Right atrium auricular region (tissue), 2 donors: ENCODE data around the gene CCT5. TPM values are rescaled to one million over a fixed set of nuclear protein-coding genes. Genes with fewer than 3 reads are reported as not detected.

Experiments
- DNase-seq: peaks from one replicate; pipeline ENCODE4 v3.0.0-alpha.2; 2019; ENCODE audit warnings: low spot score
- H3K27ac ChIP-seq, 2 donors: fragments of 200-600 bp; sonication (generic); 1 replicate in 1 of 2; 2 replicates in 1 of 2; pipeline ENCODE4 v1.5.1; 2016 to 2019
- H3K27me3 ChIP-seq, 2 donors: fragments of 200-600 bp; sonication (generic); one replicate each; pipeline versions ENCODE4 v1.5.1 to v1.6.0; 2017 to 2019
- H3K36me3 ChIP-seq: fragments of 200-600 bp; sonication (generic); one replicate; pipeline ENCODE4 v1.5.1; 2016
- H3K4me1 ChIP-seq, 2 donors: fragments of 200-600 bp; sonication (generic); one replicate each; pipeline versions ENCODE4 v1.5.1 to v1.6.0; 2017 to 2019
- H3K4me3 ChIP-seq, 2 donors: fragments of 200-600 bp; sonication (generic); 1 replicate in 1 of 2; 2 replicates in 1 of 2; pipeline ENCODE4 v1.5.1; 2017 to 2019; ENCODE audit warnings: mild to moderate bottlenecking in 1 of 2, moderate library complexity in 1 of 2
- H3K9me3 ChIP-seq, 2 donors: fragments of 200-600 bp; sonication (generic); one replicate each; pipeline ENCODE4 v1.5.1; 2019
- total RNA-seq, 2 donors: library from RNA; depleted of rRNA; stranded (reverse); fragments of >200 nt; gene quantifications; one replicate each; pipeline ENCODE4 v1.1.0, GENCODE V29; 2016
- TF ChIP-seq, protein P1 (sequence below), 2 donors: fragments of 200-600 bp; sonication (generic); IDR thresholded peaks; one replicate each; pipeline ENCODE4 v1.5.1; 2019; ENCODE audit warnings: antibody characterized with exemption in 2 of 2

Gene CCT5
- total RNA-seq, 2 donors from 2014 or later = 88.4 to 140 TPM

DNA sequence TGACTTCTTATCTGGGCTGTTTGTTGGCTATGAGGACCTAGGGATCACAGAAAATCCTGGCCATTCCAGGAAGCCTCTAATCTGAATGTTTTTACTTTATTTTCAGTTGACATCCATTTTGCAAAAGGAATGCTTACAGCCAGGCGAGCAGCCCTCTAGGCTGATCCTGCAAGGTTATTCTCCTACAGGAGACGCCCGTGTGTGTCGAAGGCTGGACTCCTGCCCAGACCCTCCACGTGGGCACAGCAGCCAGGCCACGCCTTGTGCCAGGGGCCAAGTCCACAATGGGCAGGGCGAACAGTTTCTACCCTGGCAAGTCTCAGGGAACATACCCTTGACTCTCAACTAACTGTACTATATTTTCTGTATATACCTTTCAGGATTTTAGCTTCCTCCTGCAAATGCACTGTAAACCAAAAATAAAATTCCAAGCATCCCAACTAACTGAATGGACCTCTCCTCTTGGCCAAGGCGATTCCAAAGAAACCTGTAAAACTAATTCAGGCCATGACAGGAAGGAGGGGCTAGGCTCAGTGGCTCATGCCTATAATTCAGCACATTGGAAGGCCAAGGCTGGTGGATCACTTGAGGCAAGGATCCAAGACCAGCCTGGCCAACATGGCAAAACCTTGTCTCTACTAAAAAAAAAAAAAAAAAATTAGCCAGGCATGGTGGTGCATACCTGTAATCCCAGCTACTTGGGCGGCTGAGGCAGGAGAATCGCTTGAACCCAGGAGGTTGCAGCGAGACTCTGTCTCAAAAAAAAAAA is 51.9 kb downstream of the CCT5 start:
- TF ChIP-seq, protein P1, sequence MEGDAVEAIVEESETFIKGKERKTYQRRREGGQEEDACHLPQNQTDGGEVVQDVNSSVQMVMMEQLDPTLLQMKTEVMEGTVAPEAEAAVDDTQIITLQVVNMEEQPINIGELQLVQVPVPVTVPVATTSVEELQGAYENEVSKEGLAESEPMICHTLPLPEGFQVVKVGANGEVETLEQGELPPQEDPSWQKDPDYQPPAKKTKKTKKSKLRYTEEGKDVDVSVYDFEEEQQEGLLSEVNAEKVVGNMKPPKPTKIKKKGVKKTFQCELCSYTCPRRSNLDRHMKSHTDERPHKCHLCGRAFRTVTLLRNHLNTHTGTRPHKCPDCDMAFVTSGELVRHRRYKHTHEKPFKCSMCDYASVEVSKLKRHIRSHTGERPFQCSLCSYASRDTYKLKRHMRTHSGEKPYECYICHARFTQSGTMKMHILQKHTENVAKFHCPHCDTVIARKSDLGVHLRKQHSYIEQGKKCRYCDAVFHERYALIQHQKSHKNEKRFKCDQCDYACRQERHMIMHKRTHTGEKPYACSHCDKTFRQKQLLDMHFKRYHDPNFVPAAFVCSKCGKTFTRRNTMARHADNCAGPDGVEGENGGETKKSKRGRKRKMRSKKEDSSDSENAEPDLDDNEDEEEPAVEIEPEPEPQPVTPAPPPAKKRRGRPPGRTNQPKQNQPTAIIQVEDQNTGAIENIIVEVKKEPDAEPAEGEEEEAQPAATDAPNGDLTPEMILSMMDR (IDR thresholded peaks at IDR 0.05) = no peak
- H3K27ac ChIP-seq = peak overlapping the region; percentile 69 to 81
- no peaks in the 10 kb centered on the region for H3K9me3 ChIP-seq
- H3K36me3 ChIP-seq = no peaks in the 10 kb centered on the region
- DNase-seq = peak; percentile 67
- H3K4me1 ChIP-seq = peaks cover 0 to 17% of the 10 kb centered on the region in 2 donors
- H3K4me3 ChIP-seq = peak overlapping the region; percentile 21 to 35
- H3K27me3 ChIP-seq = no peaks in the 10 kb centered on the region

DNA sequence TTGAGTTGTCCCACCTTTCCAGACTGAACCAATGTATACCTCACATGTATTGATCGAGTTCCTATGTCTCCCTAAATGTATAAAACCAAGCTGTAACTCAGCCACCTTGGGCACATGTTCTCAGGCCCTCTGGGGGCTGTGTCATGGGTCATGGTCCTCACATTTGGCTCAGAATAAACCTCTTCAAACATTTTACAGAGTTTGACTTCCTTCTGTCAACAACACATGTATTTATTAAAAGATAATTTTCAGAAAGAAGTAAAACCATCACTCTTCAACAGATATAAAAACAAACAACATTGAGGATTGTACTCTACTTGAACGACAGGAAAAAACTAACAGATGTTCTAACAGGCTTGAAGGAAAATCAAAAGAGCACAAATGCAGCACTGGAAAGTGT is 53.1 kb downstream of the CCT5 start:
- peaks cover 0 to 19% of the 10 kb centered on the region in 2 donors for H3K4me1 ChIP-seq
- H3K27ac ChIP-seq = peak overlapping the region; percentile 60 to 81
- TF ChIP-seq, protein P1 (IDR thresholded peaks at IDR 0.05) = no peak
- no peaks in the 10 kb centered on the region for H3K36me3 ChIP-seq
- H3K9me3 ChIP-seq = no peaks in the 10 kb centered on the region
- DNase-seq = no peak
- H3K4me3 ChIP-seq = no peak overlapping the region
- no peaks in the 10 kb centered on the region for H3K27me3 ChIP-seq

DNA sequence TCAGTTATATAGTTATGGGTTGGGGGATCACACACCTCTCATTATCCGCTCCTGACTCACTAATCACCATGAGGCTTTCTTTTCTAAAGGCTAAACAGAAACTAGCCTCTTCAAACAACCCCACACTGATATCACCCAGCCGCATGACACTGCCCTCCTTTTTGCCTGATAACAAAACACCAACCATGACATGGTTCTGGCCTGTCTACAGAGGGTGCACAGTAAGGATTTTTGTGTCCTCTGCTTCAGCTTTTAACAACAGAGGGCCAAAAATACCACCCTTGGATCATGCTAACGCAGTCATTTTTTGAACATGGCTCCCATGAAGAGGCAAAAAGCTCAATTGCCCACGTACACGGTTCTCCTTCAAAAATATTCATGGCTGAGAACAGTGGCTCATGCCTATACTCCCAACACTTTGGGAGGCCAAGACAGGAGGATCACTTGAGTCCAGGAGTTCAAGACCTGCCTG is 53.7 kb downstream of the CCT5 start:
- TF ChIP-seq, protein P1 (IDR thresholded peaks at IDR 0.05) = no peak
- Histone ChIP-seq H3K36me3 (no peaks in the 10 kb centered on the region), H3K27ac (peak overlapping the region; percentile 60 to 81), H3K4me3 (no peak overlapping the region), H3K9me3 (no peaks in the 10 kb centered on the region), H3K27me3 (no peaks in the 10 kb centered on the region), H3K4me1 (peaks cover 0 to 19% of the 10 kb centered on the region in 2 donors)
- no peak for DNase-seq

DNA sequence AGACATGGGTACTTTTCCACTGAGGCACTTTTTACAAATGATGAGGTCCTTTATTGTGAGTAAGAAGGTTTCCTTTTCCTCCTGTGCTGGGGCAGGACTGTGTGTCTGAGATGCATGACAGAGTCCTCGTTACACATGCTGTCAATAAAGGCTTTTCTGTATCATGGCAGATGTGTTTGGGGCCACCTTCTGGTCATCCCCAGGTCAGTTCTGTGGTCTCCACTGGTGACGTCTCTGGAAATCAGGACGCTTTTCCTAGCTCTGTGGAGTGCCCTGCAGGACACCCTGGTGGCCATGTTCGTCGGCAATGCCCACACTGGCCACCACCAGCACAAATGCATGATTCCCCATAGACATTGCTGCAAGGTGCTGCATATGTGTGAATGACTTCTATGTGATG is 54.9 kb downstream of the CCT5 start:
- Histone ChIP-seq H3K27me3 (no peaks in the 10 kb centered on the region), H3K27ac (no peak overlapping the region), H3K9me3 (no peaks in the 10 kb centered on the region), H3K4me1 (peaks cover 0 to 19% of the 10 kb centered on the region in 2 donors), H3K4me3 (no peak overlapping the region), H3K36me3 (no peaks in the 10 kb centered on the region)
- no peak for DNase-seq
- TF ChIP-seq, protein P1 (IDR thresholded peaks at IDR 0.05) = peak in 1 of 2 donors; percentile 33

DNA sequence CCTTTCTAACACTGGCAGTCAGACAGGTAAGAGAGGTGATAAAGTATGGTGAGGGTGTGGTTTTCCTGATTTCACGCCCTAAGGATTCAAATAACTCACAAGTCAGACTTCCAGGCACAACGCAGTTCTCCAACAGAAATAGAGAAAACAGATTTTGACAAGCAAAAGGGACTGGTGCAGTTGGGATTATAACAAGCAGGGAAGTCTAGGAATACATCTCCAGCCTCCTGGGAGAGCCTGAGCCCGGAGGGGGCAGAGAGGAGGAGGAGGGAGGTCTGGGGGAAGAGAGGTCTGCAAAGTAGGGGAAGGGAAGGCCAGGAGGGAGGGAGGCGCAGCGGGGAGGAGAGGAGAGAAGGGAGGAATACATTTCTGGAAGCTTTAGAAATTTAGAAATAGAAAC is 56.0 kb downstream of the CCT5 start:
- H3K27me3 ChIP-seq = no peaks in the 10 kb centered on the region
- H3K27ac ChIP-seq = no peak overlapping the region
- H3K36me3 ChIP-seq = no peaks in the 10 kb centered on the region
- no peaks in the 10 kb centered on the region for H3K9me3 ChIP-seq
- TF ChIP-seq, protein P1 (IDR thresholded peaks at IDR 0.05) = no peak
- H3K4me1 ChIP-seq = peaks cover 0 to 19% of the 10 kb centered on the region in 2 donors
- H3K4me3 ChIP-seq = no peak overlapping the region
- no peak for DNase-seq
